ENCODE measurements around the gene TEX261. TPM values are rescaled to one million over a fixed set of nuclear protein-coding genes. Genes with fewer than 3 reads are reported as not detected.

The TEX261 gene
- total RNA-seq, 1 donor from 2014 or later = 54.1 TPM

DNA sequence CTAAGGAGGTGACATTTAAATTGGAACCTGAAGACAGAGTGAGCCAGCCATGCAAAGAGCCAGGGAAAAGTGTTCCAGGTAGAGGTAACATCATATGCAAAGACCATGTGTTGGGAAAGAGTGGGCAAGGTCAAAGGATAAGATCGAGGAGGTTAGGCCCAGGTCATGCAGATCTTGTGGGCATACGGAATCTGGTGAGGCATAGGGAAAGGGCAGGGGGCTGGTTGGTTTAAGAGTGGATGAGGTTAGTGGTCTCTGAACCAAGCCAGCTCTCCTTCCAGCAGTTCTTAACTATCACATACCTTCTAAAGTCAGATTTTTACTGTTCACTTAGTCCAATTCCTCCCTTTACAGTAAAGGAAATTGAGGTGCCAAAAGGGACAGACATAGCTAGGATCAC is 13.3 kb downstream of the TEX261 start:
- Mint-ChIP-seq H3K36me3 (ENCODE audit: low read depth) (peaks cover 13% of the 10 kb centered on the region), H3K4me3 (no peak overlapping the region), H3K9me3 (no peaks in the 10 kb centered on the region), H3K27me3 (no peaks in the 10 kb centered on the region), H3K27ac (no peak overlapping the region), H3K4me1 (peaks cover 20% of the 10 kb centered on the region)
- intact Hi-C loops (cut with micrococcal nuclease) = no loop called here
- ChIA-PET CTCF (interaction anchor here (1.2 kb wide), 1 partner anchor 16 kb away, joined by 3 read pairs; no protein-coding TSS in a partner anchor), POLR2A (no interaction called here)
- DNase-seq (no peak), ATAC-seq (ENCODE audit: low read depth) (no peak)
- TF ChIP-seq, protein P1, sequence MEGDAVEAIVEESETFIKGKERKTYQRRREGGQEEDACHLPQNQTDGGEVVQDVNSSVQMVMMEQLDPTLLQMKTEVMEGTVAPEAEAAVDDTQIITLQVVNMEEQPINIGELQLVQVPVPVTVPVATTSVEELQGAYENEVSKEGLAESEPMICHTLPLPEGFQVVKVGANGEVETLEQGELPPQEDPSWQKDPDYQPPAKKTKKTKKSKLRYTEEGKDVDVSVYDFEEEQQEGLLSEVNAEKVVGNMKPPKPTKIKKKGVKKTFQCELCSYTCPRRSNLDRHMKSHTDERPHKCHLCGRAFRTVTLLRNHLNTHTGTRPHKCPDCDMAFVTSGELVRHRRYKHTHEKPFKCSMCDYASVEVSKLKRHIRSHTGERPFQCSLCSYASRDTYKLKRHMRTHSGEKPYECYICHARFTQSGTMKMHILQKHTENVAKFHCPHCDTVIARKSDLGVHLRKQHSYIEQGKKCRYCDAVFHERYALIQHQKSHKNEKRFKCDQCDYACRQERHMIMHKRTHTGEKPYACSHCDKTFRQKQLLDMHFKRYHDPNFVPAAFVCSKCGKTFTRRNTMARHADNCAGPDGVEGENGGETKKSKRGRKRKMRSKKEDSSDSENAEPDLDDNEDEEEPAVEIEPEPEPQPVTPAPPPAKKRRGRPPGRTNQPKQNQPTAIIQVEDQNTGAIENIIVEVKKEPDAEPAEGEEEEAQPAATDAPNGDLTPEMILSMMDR (IDR thresholded peaks at IDR 0.05) = no peak

- DNase-seq (no peak), ATAC-seq (ENCODE audit: low read depth) (no peak)
- Mint-ChIP-seq H3K4me1 (peaks cover 20% of the 10 kb centered on the region), H3K27ac (no peak overlapping the region), H3K27me3 (peaks cover 2% of the 10 kb centered on the region), H3K4me3 (peak overlapping the region; percentile 76), H3K9me3 (no peaks in the 10 kb centered on the region), H3K36me3 (ENCODE audit: low read depth) (peaks cover 6% of the 10 kb centered on the region)
- CTCF ChIA-PET = no interaction called here
- POLR2A ChIA-PET = no interaction called here
- TF ChIP-seq, protein P1 (IDR thresholded peaks at IDR 0.05) = no peak
- intact Hi-C loops (cut with micrococcal nuclease) = loop anchor here (5.0 kb wide), 2 partner anchors 88 to 1087 kb away; partner anchors contain the start of genes NAGK and SNRNP27
These were observed 15.0 kb downstream of the TEX261 start for GRCh38 chr2:70979626-70980025.

- DNase-seq = no peak
- Mint-ChIP-seq H3K27me3 (peaks cover 2% of the 10 kb centered on the region), H3K4me1 (peaks cover 16% of the 10 kb centered on the region), H3K36me3 (ENCODE audit: low read depth) (peaks cover 6% of the 10 kb centered on the region), H3K4me3 (peak overlapping the region; percentile 76), H3K27ac (no peak overlapping the region), H3K9me3 (no peaks in the 10 kb centered on the region)
- CTCF ChIA-PET = interaction anchor here (2.9 kb wide), 1 partner anchor 14 kb away, joined by 24 read pairs; no protein-coding TSS in a partner anchor
- TF ChIP-seq, protein P1 (IDR thresholded peaks at IDR 0.05) = no peak
- POLR2A ChIA-PET = interaction anchor here (1.2 kb wide), 1 partner anchor 686 kb away, joined by 3 read pairs; the partner anchor contains the start of gene SNRPG
- no peak for ATAC-seq (ENCODE audit: low read depth)
- intact Hi-C loops (cut with micrococcal nuclease) = loop anchor here (5.0 kb wide), 2 partner anchors 88 to 1087 kb away; partner anchors contain the start of genes NAGK and SNRNP27
These were observed 15.5 kb downstream of the TEX261 start for GRCh38 chr2:70979180-70979488.

DNA sequence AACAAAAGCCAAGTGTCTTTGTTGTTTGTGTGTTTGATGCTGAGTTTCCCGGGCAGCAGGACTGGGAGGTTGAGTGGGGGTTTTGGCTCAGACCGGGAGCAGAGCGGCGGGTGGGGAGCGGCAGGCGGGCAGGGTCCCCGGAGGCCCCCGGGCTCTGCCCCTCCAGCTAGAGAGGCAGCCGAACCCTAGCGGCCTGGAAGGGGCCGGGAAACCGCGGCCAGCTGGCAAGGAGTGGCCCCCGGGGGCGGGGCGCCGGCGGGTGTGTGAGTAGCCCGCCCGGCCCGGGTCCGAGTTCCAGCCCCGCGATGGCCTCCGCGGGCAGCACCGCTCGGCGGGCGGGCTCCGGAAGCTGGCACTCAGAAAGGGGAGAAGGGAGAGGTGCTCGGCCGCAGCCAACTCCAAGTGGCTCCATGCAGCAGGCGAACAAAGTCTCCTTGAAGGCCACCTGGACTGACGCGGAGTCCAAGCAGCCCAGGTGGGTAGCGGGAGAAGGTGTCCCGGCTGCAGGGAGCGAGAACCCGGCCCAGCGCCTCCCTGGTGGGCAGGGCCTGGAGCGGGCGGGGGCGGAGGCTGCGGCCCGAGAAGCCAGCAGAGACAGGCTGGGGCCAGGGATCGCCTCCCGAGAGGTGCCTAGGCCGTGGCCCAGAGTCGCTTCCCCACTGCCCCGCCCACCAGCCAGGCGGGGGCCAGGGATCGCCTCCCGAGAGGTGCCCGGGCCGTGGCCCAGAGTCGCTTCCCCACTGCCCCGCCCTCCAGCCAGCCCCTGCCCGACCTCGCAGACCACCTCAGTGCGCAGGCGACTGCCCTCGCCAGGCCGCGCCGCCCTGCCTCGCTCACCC is 16.1 kb downstream of the TEX261 start, which contains the start of gene ANKRD53:
ANKRD53 (plus strand) TSS at position 290 of the 839 bp plus-strand sequence; CDS start at position 306, 16 bp downstream.
- ATAC-seq (ENCODE audit: low read depth) (peak; percentile 53), DNase-seq (peak; percentile 38)
- ChIA-PET CTCF (interaction anchor here (2.9 kb wide), 1 partner anchor 13 kb away, joined by 24 read pairs; no protein-coding TSS in a partner anchor), POLR2A (interaction anchor here (0.9 to 1.4 kb wide), 4 partner anchors 13 to 685 kb away, joined by 3 to 4 read pairs (median 4); partner anchors contain the start of genes SNRPG and TEX261)
- Mint-ChIP-seq H3K27ac (peak within 1 kb of the TSS; percentile 87), H3K27me3 (peaks cover 2% of the 10 kb centered on the region), H3K36me3 (ENCODE audit: low read depth) (peaks cover 6% of the 10 kb centered on the region), H3K4me3 (peak within 1 kb of the TSS; percentile 92), H3K4me1 (peaks cover 16% of the 10 kb centered on the region), H3K9me3 (no peaks in the 10 kb centered on the region)
- intact Hi-C loops (cut with micrococcal nuclease) = loop anchor here (5.0 kb wide), 2 partner anchors 89 to 1086 kb away; partner anchors contain the start of genes NAGK and SNRNP27
- TF ChIP-seq, protein P1 (IDR thresholded peaks at IDR 0.05) = no peak

Measured in activated B cell treated with CpG ODN at 0.5 μM for 24 hours (primary cell).